Subcutaneous abdominal adipose tissue (tissue), 5 donors: ENCODE measurements around the gene RELA.

Experiments used
- H3K27ac ChIP-seq: one replicate; pipeline ENCODE4 v1.7.0; 2013; ENCODE audit warnings: low read depth, mild to moderate bottlenecking, inconsistent platforms, low read length, moderate library complexity
- H3K27me3 ChIP-seq, 5 donors: one replicate each; pipeline ENCODE4 v1.7.0; 2013; ENCODE audit warnings: low read length in 5 of 5, inconsistent platforms in 1 of 5; ENCODE audit not compliant: control insufficient read depth in 5 of 5, insufficient read depth in 4 of 5
- H3K36me3 ChIP-seq, 5 donors: one replicate each; pipeline ENCODE4 v1.7.0; 2013; ENCODE audit warnings: low read length in 5 of 5; ENCODE audit not compliant: control insufficient read depth in 5 of 5, insufficient read depth in 5 of 5
- H3K4me1 ChIP-seq, 5 donors: one replicate each; pipeline ENCODE4 v1.7.0; 2013; ENCODE audit warnings: low read length in 5 of 5, mild to moderate bottlenecking in 3 of 5, moderate library complexity in 1 of 5; ENCODE audit not compliant: control insufficient read depth in 5 of 5, insufficient read depth in 5 of 5
- H3K4me3 ChIP-seq, 5 donors: one replicate each; pipeline ENCODE4 v1.7.0; 2013; ENCODE audit warnings: low read length in 5 of 5, low read depth in 1 of 5
- H3K9ac ChIP-seq, 5 donors: one replicate each; pipeline ENCODE4 v1.7.0; 2013; ENCODE audit warnings: low read length in 5 of 5, mild to moderate bottlenecking in 4 of 5, moderate library complexity in 3 of 5
- H3K9me3 ChIP-seq, 5 donors: one replicate each; pipeline ENCODE4 v1.7.0; 2013; ENCODE audit warnings: low read length in 5 of 5; ENCODE audit not compliant: control insufficient read depth in 5 of 5
- donor health status: healthy.
- donor health status: healthy.
- donor health status: healthy.
- donor health status: healthy.
- donor health status: healthy.

Gene RELA

DNA sequence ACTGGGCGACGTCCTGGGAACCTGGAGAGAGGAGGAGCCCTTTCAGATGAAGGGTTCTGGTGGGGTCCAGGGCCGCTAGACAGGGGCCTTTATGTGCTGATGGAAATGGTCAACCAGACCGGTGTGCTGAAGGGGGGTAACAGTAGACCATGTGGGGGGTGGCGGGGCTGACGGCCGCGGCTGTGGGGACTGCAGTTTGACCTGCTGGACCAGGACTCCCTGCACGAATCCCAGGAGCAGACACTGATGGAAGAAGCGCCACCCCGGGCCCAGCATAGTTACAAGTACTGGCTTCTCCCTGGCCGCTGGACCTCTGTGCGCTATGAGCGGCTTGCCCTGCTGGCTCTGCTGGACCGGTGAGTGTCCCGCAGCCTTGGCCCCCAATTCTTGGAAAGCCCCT is 40.7 kb downstream of the RELA start:
- H3K9me3 ChIP-seq = no peaks in the 10 kb centered on the region
- H3K4me1 ChIP-seq = peaks cover under 1 to 11% (median 5%) of the 10 kb centered on the region in 5 donors
- peaks cover 0 to 96% (median 91%) of the 10 kb centered on the region in 5 donors for H3K36me3 ChIP-seq
- H3K4me3 ChIP-seq = no peak overlapping the region
- no peak overlapping the region for H3K27ac ChIP-seq
- no peak overlapping the region for H3K9ac ChIP-seq
- H3K27me3 ChIP-seq = no peaks in the 10 kb centered on the region

DNA sequence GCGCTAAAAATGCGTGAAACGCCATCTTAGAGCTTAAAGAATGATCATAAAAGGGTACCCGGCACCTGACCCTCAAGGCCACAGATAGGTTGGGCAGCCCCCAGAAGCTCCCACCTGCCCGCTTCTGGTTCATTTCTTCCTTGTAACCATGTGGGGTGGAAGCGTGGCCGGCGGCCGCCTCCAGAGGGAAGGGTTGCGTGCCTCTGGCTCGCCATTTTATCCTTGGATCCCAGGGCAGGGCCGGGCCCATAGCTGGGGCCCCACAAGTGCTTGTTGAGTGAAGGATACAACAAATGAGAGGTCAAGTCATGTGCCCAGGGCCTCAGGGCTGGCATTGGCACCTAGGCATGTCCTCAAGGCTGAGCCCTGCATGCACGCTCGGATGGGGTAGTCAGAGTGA is 41.3 kb downstream of the RELA start:
- Histone ChIP-seq H3K27me3 (no peaks in the 10 kb centered on the region), H3K9ac (no peak overlapping the region), H3K9me3 (no peaks in the 10 kb centered on the region), H3K4me1 (peaks cover 4 to 16% (median 11%) of the 10 kb centered on the region in 5 donors), H3K36me3 (peaks cover 0 to 91% (median 87%) of the 10 kb centered on the region in 5 donors), H3K27ac (no peak overlapping the region), H3K4me3 (no peak overlapping the region)

DNA sequence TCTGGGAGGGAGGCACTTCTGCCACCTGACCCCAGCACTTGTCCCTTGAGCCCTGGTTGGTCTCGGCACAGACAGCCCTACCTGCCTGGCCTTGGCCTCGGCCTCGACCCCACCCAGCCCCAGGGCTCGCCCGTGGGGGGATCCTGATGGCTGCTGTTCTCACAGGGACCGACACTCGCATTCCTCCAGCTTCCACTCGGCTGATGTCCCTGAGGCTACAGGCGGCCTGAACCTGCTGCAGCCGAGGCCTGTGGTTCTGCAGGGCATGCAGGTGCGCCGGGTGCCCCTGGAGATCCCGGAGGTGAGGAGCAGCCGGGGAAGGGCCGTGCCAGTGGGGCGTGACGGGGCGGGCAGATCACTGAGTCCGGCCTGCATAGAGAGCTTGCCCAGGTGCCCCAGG is 42.0 kb downstream of the RELA start:
- no peaks in the 10 kb centered on the region for H3K9me3 ChIP-seq
- H3K36me3 ChIP-seq = peaks cover 0 to 83% (median 80%) of the 10 kb centered on the region in 5 donors
- no peak overlapping the region for H3K27ac ChIP-seq
- H3K4me1 ChIP-seq = peaks cover 6 to 16% (median 15%) of the 10 kb centered on the region in 5 donors
- H3K4me3 ChIP-seq = no peak overlapping the region
- H3K9ac ChIP-seq = no peak overlapping the region
- H3K27me3 ChIP-seq = no peaks in the 10 kb centered on the region

DNA sequence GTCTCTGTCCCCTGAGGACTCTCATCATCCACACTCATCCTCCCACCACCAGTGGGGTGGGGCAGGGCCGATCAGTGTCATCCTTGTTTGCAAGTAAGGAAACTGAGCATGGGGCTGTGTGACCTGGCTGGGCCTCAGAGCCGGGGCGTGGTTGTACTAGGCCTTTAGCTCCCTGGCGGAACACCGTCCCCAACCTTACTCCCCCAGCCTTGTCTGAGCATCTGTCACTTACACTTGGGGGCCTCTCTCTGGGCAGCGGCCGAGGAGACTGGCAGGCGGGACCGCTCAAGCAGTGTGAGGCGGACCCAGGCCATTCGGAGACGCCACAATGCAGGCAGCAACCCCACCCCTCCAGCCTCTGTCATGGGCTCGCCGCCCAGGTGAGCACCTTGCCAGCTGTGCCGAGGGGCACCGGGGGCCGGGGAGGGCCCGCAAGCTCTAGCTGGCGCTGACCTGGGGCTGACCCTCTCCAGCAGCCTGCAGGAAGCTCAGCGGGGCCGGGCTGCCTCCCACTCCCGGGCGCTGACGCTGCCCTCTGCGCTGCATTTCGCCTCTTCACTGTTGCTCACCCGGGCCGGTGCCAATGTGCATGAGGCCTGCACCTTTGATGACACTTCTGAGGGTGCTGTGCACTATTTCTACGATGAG is 43.3 kb downstream of the RELA start:
- Histone ChIP-seq H3K9ac (no peak overlapping the region), H3K4me3 (no peak overlapping the region), H3K36me3 (peaks cover 0 to 71% (median 67%) of the 10 kb centered on the region in 5 donors), H3K27me3 (no peaks in the 10 kb centered on the region), H3K27ac (no peak overlapping the region), H3K9me3 (no peaks in the 10 kb centered on the region), H3K4me1 (peaks cover 6 to 23% (median 15%) of the 10 kb centered on the region in 5 donors)

DNA sequence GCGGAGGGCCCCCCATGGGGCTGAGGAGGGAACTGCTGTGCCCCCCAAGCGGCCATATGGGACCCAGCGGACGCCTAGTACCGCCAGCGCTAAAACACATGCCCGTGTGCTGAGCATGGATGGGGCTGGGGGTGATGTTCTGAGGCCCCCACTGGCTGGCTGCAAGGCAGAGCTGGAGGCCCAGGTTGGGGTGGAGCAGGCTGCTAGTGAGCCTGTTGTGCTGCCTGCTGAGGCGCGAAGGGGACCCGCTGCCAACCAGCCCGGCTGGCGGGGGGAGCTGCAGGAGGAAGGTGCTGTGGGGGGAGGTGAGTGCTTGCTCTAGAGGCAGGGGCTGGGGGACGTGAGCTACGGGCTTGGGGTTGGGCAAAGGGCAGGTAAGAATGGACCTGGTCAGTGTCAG is 44.0 kb downstream of the RELA start:
- Histone ChIP-seq H3K36me3 (peaks cover 0 to 65% (median 61%) of the 10 kb centered on the region in 5 donors), H3K27ac (no peak overlapping the region), H3K27me3 (no peaks in the 10 kb centered on the region), H3K9me3 (no peaks in the 10 kb centered on the region), H3K9ac (no peak overlapping the region), H3K4me3 (no peak overlapping the region), H3K4me1 (peaks cover 6 to 25% (median 15%) of the 10 kb centered on the region in 5 donors)

DNA sequence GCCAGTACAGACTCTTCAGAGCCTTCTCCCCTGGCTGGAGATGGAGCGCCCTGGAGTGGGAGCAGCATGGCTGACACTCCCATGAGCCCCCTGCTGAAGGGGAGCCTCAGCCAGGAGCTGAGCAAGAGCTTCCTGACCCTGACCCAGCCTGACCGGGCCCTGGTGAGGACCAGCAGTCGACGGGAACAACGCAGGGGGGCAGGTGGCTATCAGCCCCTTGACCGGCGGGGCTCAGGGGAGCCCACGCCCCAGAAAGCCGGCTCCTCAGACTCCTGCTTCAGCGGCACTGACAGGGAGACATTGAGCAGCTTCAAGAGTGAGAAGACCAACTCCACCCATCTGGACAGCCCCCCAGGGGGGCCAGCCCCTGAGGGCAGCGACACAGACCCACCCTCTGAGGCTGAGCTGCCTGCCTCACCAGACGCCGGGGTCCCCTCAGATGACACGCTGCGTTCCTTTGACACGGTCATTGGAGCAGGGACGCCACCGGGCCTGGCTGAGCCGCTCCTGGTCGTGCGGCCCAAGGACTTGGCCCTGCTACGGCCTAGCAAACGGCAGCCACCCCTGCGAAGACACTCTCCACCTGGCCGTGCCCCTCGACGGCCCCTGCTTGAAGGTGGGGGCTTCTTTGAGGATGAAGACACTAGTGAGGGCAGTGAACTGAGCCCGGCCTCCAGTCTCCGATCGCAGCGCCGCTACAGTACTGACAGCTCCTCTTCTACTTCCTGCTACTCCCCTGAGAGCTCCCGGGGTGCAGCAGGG is 44.5 kb downstream of the RELA start:
- Histone ChIP-seq H3K36me3 (peaks cover 0 to 59% (median 55%) of the 10 kb centered on the region in 5 donors), H3K9me3 (no peaks in the 10 kb centered on the region), H3K27ac (no peak overlapping the region), H3K9ac (no peak overlapping the region), H3K4me1 (peaks cover 6 to 31% (median 20%) of the 10 kb centered on the region in 5 donors), H3K27me3 (no peaks in the 10 kb centered on the region), H3K4me3 (no peak overlapping the region)

DNA sequence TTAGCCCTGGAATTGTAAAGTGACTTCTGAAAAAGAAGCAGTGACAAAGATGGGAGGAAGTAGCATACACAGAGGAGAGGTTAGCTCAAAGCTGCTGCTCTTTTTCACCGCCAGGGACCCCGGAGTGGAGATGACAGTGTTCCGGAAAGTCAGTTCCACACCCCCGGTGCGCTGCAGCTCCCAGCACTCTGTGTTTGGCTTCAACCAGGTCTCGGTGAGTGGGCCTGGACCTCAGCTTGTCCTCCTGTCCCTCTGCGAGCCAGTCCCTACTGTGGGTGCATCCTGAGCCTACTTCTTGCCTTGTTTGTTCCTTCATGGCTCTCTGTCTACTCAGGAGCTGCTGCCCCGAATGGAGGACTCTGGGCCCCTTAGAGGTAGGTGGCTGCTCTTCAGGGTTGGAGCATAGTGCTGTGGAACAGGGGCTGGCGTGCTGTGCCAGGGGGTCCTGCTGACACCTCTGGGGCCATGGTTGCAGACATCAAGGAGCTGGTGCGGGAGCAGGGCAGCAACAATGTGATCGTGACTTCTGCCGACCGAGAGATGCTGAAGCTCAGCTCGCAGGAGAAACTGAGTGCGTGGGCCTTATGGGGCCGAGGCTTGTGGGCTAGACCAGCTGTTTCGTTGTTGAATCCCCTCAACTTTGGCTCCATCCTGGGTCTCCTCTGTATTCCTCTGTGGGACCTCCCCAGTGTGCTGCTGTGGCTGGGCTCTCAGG is 45.4 kb downstream of the RELA start:
- peak overlapping the region in 3 of 5 donors; percentile 62 to 89 (median 84) for H3K4me3 ChIP-seq
- H3K9ac ChIP-seq = peak overlapping the region in 3 of 5 donors; percentile 84 to 90 (median 86)
- H3K27me3 ChIP-seq = no peaks in the 10 kb centered on the region
- H3K27ac ChIP-seq = no peak overlapping the region
- H3K9me3 ChIP-seq = no peaks in the 10 kb centered on the region
- peaks cover 0 to 60% (median 58%) of the 10 kb centered on the region in 5 donors for H3K36me3 ChIP-seq
- peaks cover 7 to 39% (median 28%) of the 10 kb centered on the region in 5 donors for H3K4me1 ChIP-seq

DNA sequence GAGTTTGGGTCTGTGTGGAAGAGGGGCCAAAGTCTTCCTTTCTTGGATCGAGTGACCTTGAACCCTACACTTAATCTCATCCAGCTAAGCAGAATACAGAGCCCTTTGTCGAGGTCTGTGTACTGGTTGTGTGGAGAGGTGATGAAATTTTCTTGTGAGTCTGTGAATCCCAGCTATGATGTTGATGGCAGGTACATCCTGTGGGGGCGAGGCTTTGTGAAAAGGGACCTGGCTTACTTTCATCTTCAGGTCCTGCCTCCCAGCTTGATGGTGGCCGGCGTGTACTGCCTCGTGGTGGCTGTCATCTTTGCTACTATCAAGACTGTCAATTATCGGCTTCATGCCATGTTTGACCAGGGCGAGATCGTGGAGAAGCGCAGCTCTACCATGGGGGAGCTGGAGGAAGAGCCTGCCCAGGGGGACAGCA is 46.1 kb downstream of the RELA start:
- peak overlapping the region; percentile 62 to 89 (median 79) for H3K4me3 ChIP-seq
- no peaks in the 10 kb centered on the region for H3K9me3 ChIP-seq
- H3K27me3 ChIP-seq = no peaks in the 10 kb centered on the region
- peaks cover 10 to 46% (median 35%) of the 10 kb centered on the region in 5 donors for H3K4me1 ChIP-seq
- peak overlapping the region; percentile 59 to 90 (median 86) for H3K9ac ChIP-seq
- H3K27ac ChIP-seq = peak overlapping the region; percentile 54
- H3K36me3 ChIP-seq = peaks cover 0 to 59% (median 55%) of the 10 kb centered on the region in 5 donors

DNA sequence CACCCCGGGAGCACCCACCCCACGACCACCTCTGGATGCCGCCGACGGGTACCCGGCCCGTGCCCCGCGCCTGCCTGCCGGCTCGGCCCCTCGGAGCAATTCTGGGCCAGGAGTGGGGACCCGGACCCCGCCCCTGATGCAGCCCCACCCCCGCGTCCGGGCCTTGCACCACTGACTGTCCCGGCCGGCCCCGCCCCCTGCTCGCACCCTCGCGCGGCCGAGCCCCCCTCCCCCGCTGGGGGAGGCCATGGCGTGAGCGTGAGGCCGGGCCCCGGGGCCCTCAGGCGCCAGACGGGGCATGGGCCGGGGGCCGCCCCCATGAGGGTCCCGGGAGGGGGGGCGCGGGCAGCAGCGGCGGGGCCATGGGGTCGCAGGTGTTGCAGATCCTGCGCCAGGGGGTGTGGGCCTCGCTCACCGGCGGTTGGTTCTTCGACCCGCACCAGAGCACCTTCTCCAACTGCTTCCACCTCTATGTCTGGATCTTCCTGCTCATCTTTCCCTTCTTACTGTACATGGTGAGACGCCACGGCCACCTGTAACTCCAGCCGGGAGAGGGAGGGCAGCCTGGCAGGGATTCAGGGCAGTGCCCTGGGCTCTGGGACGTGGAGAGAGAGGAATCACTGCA is 46.7 kb downstream of the RELA start:
- Histone ChIP-seq H3K4me1 (peaks cover 10 to 52% (median 41%) of the 10 kb centered on the region in 5 donors), H3K36me3 (peaks cover 0 to 55% (median 52%) of the 10 kb centered on the region in 5 donors)

More for the DNA sequence above, 46.7 kb downstream of the RELA start:
- Histone ChIP-seq H3K9ac (peak overlapping the region; percentile 81 to 90 (median 86)), H3K27me3 (no peaks in the 10 kb centered on the region), H3K4me3 (peak overlapping the region; percentile 62 to 89 (median 79)), H3K9me3 (no peaks in the 10 kb centered on the region), H3K27ac (peak overlapping the region; percentile 54)
